Brain microvascular endothelial cell (primary cell): ENCODE data around the gene CSRNP3.

Source experiments
- DNase-seq: peaks from one replicate; pipeline ENCODE4 v3.0.0-alpha.2; 2020
- H3K27ac ChIP-seq: fragments of 250-450 bp; sonication (Bioruptor Pico); 2 replicates; pipeline ENCODE4 v1.5.1; 2020; ENCODE audit warnings: mild to moderate bottlenecking, moderate library complexity
- H3K27me3 ChIP-seq: fragments of 250-450 bp; sonication (Bioruptor Pico); replicated peaks from 2 replicates; pipeline ENCODE4 v1.5.1; 2020; ENCODE audit warnings: mild to moderate bottlenecking
- H3K36me3 ChIP-seq: fragments of 250-450 bp; sonication (Bioruptor Pico); replicated peaks from 2 replicates; pipeline ENCODE4 v1.5.1; 2020; ENCODE audit warnings: mild to moderate bottlenecking
- H3K4me3 ChIP-seq: 2 replicates; pipeline ENCODE4 v1.5.1; 2011; ENCODE audit warnings: low read depth, mild to moderate bottlenecking, control low read depth, low read length, moderate library complexity
- in situ Hi-C: cut with HindIII; loops from 2 replicates; pipeline ENCODE4 v1.10.0; 2017; ENCODE audit warnings: low sequenced_read_pairs, low pct_ligation_motif_present
- TF ChIP-seq, protein P1 (sequence below): IDR thresholded peaks from 2 replicates; pipeline ENCODE4 v1.5.1; 2011; ENCODE audit warnings: low read depth, mild to moderate bottlenecking, moderate library complexity, low read length, control low read depth, inconsistent platforms; ENCODE audit errors: missing control alignments

CSRNP3 gene

GRCh38 chr2:165529130-165529529 is 59.6 kb downstream of the CSRNP3 start:
- TF ChIP-seq, protein P1, sequence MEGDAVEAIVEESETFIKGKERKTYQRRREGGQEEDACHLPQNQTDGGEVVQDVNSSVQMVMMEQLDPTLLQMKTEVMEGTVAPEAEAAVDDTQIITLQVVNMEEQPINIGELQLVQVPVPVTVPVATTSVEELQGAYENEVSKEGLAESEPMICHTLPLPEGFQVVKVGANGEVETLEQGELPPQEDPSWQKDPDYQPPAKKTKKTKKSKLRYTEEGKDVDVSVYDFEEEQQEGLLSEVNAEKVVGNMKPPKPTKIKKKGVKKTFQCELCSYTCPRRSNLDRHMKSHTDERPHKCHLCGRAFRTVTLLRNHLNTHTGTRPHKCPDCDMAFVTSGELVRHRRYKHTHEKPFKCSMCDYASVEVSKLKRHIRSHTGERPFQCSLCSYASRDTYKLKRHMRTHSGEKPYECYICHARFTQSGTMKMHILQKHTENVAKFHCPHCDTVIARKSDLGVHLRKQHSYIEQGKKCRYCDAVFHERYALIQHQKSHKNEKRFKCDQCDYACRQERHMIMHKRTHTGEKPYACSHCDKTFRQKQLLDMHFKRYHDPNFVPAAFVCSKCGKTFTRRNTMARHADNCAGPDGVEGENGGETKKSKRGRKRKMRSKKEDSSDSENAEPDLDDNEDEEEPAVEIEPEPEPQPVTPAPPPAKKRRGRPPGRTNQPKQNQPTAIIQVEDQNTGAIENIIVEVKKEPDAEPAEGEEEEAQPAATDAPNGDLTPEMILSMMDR, result no peak
- peak; percentile 30 for DNase-seq
- Histone ChIP-seq H3K27ac (no peak overlapping the region), H3K4me3 (no peak overlapping the region), H3K27me3 (no peaks in the 10 kb centered on the region), H3K36me3 (no peaks in the 10 kb centered on the region)
- in situ Hi-C loops, result no loop called here

- in situ Hi-C loops, result no loop called here
- no peak for DNase-seq
- no peak overlapping the region for H3K4me3 ChIP-seq
- TF ChIP-seq, protein P1, result no peak
- H3K36me3 ChIP-seq, result no peaks in the 10 kb centered on the region
- no peak overlapping the region for H3K27ac ChIP-seq
- no peaks in the 10 kb centered on the region for H3K27me3 ChIP-seq
These were observed 63.8 kb downstream of the CSRNP3 start for GRCh38 chr2:165533331-165533730.

- H3K4me3 ChIP-seq, result no peak overlapping the region
- TF ChIP-seq, protein P1, result no peak
- H3K27me3 ChIP-seq, result no peaks in the 10 kb centered on the region
- no peak overlapping the region for H3K27ac ChIP-seq
- H3K36me3 ChIP-seq, result no peaks in the 10 kb centered on the region
- no peak for DNase-seq
- in situ Hi-C loops, result no loop called here
These were observed 66.0 kb downstream of the CSRNP3 start for GRCh38 chr2:165535471-165535870.

DNA sequence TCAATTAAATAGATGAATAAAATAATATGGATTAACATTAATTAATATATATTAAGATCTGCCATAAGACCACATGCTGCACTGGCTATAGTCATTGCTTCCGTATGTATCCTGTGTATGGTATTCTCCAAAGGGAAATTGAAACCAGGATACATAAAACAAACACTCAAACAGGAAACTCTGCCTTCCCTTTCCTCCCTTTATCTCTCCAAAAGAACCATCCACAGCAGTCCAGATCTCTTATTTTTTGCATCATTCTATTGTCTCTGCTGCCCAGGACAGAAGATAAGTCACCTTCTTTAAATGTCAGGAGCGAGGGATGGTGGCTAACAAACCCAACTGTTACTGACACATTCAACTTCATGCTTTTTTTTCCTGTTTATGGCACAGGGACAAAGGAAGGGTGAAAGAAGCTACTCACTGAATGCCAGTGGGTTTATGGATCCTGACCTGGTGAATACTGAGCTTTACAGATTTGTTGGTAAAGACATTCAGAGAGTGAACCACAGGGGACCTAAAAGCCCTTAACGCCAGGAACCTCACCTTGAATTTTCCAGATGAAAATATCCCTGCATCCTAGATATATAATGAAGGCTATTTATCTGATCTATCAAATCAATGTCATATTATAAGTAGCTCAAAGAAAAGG is 67.5 kb downstream of the CSRNP3 start:
- H3K36me3 ChIP-seq, result no peaks in the 10 kb centered on the region
- TF ChIP-seq, protein P1, result no peak
- no peak overlapping the region for H3K27ac ChIP-seq
- H3K4me3 ChIP-seq, result no peak overlapping the region
- in situ Hi-C loops, result no loop called here
- DNase-seq, result no peak
- no peaks in the 10 kb centered on the region for H3K27me3 ChIP-seq

- Histone ChIP-seq H3K27me3 (no peaks in the 10 kb centered on the region), H3K4me3 (no peak overlapping the region), H3K36me3 (no peaks in the 10 kb centered on the region), H3K27ac (no peak overlapping the region)
- TF ChIP-seq, protein P1, result no peak
- DNase-seq, result no peak
- in situ Hi-C loops, result no loop called here
These were observed 70.5 kb downstream of the CSRNP3 start for GRCh38 chr2:165539985-165540384.

DNA sequence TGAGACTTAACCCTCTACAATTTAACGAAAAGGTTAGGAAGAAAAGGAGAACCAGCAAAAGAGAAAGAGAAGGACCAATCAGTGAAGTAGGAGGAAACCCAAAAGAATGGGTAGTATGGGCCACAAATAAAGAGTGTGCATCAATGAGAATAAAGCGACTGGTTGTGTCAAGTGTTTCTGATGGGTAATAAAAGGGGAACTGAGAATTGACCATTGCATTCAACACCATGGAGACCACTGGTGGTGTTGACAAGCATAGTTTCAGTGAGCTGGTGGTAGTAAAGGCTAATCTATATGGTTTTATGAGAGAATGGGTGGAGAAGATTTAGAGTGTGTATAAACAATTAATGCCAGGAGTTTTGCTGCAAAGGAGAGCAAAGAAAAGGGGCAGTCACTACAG is 75.4 kb downstream of the CSRNP3 start:
- Histone ChIP-seq H3K27me3 (no peaks in the 10 kb centered on the region), H3K27ac (no peak overlapping the region), H3K4me3 (no peak overlapping the region), H3K36me3 (no peaks in the 10 kb centered on the region)
- no peak for DNase-seq
- TF ChIP-seq, protein P1, result no peak
- in situ Hi-C loops, result no loop called here
